K562 (cell line): ENCODE measurements around the gene FMO3. TPM values are rescaled to one million over a fixed set of nuclear protein-coding genes. Genes with fewer than 3 reads are reported as not detected.

Source experiments
- ATAC-seq: fragments of 200-7000 bp; cut with Tn5 transposase; 3 replicates; pipeline ENCODE4 v1.9.1; 2020; ENCODE audit warnings: moderate library complexity
- BruUV-seq: library from RNA; stranded (reverse); fragments of 400-500 nt; replicated peaks from 2 replicates; lab custom pipeline; 2021; lab: Mats Ljungman, UMichigan
- CTCF ChIA-PET: fragments of 300-600 bp; formaldehyde crosslinking; extraction: SDS; loops from one replicate; lab custom pipeline; 2021; ENCODE audit warnings: low intra/inter-chr PET ratio; lab: Yijun Ruan, JAX
- POLR2A ChIA-PET: fragments of 300-600, 350-650 bp; sonication (Branson Sonifier 250); formaldehyde crosslinking; extraction: SDS; loops from one replicate; lab custom pipeline; 2021; ENCODE audit warnings: antibody characterized with exemption, inconsistent platforms; lab: Yijun Ruan, JAX
- DNase-seq, 4 experiments: peaks; one replicate each; pipeline versions ENCODE4 v3.0.0 to v3.0.0-alpha.2; 2011 to 2018; ENCODE audit warnings: low spot score in 3 of 4, mixed read lengths in 3 of 4; ENCODE audit errors: extremely low read depth in 1 of 4
- FAIRE-seq: peaks from 2 replicates; lab custom pipeline; 2011; peaks lifted over from hg19 to GRCh38; lab: Jason Lieb, UNC
- H2AFZ ChIP-seq: 2 replicates; pipeline ENCODE4 v1.6.0; 2011; ENCODE audit warnings: low read depth, low read length, control low read depth, inconsistent platforms
- H3K27ac ChIP-seq: fragments of 200-600 bp; 3 replicates; pipeline ENCODE4 v1.8.0; 2011; ENCODE audit warnings: low read depth, mild to moderate bottlenecking, control low read depth, inconsistent platforms, low read length, moderate library complexity, mixed read lengths; ENCODE audit errors: extremely low read depth
- H3K27me3 ChIP-seq, 2 experiments: fragments of 300-600 bp in 1 of 2; 2 replicates in 1 of 2; 3 replicates in 1 of 2; pipeline versions ENCODE4 v1.6.0 to v1.8.0; 2011; ENCODE audit warnings: inconsistent platforms in 2 of 2, low read length in 2 of 2, mild to moderate bottlenecking in 1 of 2, mixed read lengths in 1 of 2, moderate library complexity in 1 of 2; ENCODE audit not compliant: control insufficient read depth in 2 of 2, insufficient read depth in 2 of 2
- H3K36me3 ChIP-seq: fragments of 300-600 bp; 3 replicates; pipeline ENCODE4 v1.8.0; 2011; ENCODE audit warnings: mild to moderate bottlenecking, low read length, inconsistent platforms; ENCODE audit not compliant: control insufficient read depth, insufficient read depth
- H3K4me1 ChIP-seq, 2 experiments: fragments of 200-600 bp in 1 of 2; replicated peaks in 1 of 2; 2 replicates in 1 of 2; 3 replicates in 1 of 2; pipeline versions ENCODE4 v1.5.1 to v1.8.0; 2011; ENCODE audit warnings: inconsistent platforms in 2 of 2, low read length in 2 of 2, mild to moderate bottlenecking in 1 of 2, mixed read lengths in 1 of 2, moderate library complexity in 1 of 2; ENCODE audit not compliant: control insufficient read depth in 2 of 2, insufficient read depth in 2 of 2
- H3K4me2 ChIP-seq: 2 replicates; pipeline ENCODE4 v1.6.1; 2011; ENCODE audit warnings: low read length, control low read depth, inconsistent platforms, mixed read lengths; ENCODE audit not compliant: insufficient read depth
- H3K4me3 ChIP-seq: fragments of 200-600 bp; sonication (generic), shearing (Covaris generic); 2 replicates; pipeline ENCODE4 v1.5.1; 2016; ENCODE audit warnings: control low read depth, inconsistent platforms
- H3K79me2 ChIP-seq: fragments of 200-600 bp; 3 replicates; pipeline ENCODE4 v1.8.0; 2011; ENCODE audit warnings: low read length, inconsistent platforms; ENCODE audit not compliant: control insufficient read depth, insufficient read depth
- H3K9ac ChIP-seq, 2 experiments: 2 replicates each; pipeline versions ENCODE4 v1.6.0 to v1.6.1; 2011; ENCODE audit warnings: low read depth in 2 of 2, low read length in 2 of 2, control low read depth in 1 of 2, inconsistent platforms in 1 of 2, mild to moderate bottlenecking in 1 of 2, mixed read lengths in 1 of 2; ENCODE audit not compliant: insufficient read depth in 1 of 2
- H3K9me1 ChIP-seq: one replicate; pipeline ENCODE4 v1.6.0; 2011; ENCODE audit warnings: inconsistent platforms, mild to moderate bottlenecking, low read length, moderate library complexity; ENCODE audit not compliant: control insufficient read depth, insufficient read depth
- H3K9me3 ChIP-seq: replicated peaks from 2 replicates; pipeline ENCODE4 v1.5.1; 2011; ENCODE audit warnings: low read depth, low read length, inconsistent platforms; ENCODE audit not compliant: control insufficient read depth, insufficient read depth
- H4K20me1 ChIP-seq: replicated peaks from 2 replicates; pipeline ENCODE4 v1.6.1; 2011; ENCODE audit warnings: low read length, inconsistent platforms, mixed read lengths; ENCODE audit not compliant: control insufficient read depth, insufficient read depth
- C11orf30 ChIP-seq: fragments of 450-650 bp; IDR thresholded peaks from 2 replicates; pipeline ENCODE4 v1.6.1; 2016; ENCODE audit warnings: low read depth, mild to moderate bottlenecking
- CBX5 ChIP-seq: IDR thresholded peaks from 2 replicates; pipeline ENCODE4 v1.6.1; 2014; ENCODE audit warnings: low read depth, borderline replicate concordance
- HMG20B ChIP-seq: fragments of 250-450 bp; sonication (Bioruptor Pico); IDR thresholded peaks from 2 replicates; pipeline ENCODE4 v1.5.0; 2021; ENCODE audit warnings: mild to moderate bottlenecking
- PPARD ChIP-seq: fragments of 250-450 bp; sonication (Bioruptor Pico); IDR thresholded peaks from 2 replicates; pipeline ENCODE4 v1.8.0; 2022; ENCODE audit warnings: inconsistent platforms, mild to moderate bottlenecking, moderate library complexity
- TAF7 ChIP-seq: fragments of 450-650 bp; IDR thresholded peaks from 2 replicates; pipeline ENCODE4 v1.6.1; 2016; ENCODE audit warnings: missing genetic modification characterization, missing compliant biosample characterization
- TRIM28 ChIP-seq: fragments of 450-650 bp; IDR thresholded peaks from 2 replicates; pipeline ENCODE4 v1.6.1; 2017
- XRCC5 ChIP-seq: fragments of 200-400 bp; formaldehyde crosslinking; IDR thresholded peaks from 2 replicates; pipeline ENCODE4 v1.6.1; 2017; ENCODE audit warnings: low read depth, mild to moderate bottlenecking, low read length
- ZBTB17 ChIP-seq: fragments of 450-650 bp; formaldehyde crosslinking; IDR thresholded peaks from 2 replicates; pipeline ENCODE4 v1.4.0; 2020; ENCODE audit warnings: mild to moderate bottlenecking
- ZNF12 ChIP-seq: sonication (generic); formaldehyde crosslinking; IDR thresholded peaks from 2 replicates; pipeline ENCODE4 v1.4.0; 2020; ENCODE audit warnings: mild to moderate bottlenecking, missing genetic modification reagents
- ZNF212 ChIP-seq: fragments of 450-650 bp; formaldehyde crosslinking; IDR thresholded peaks from 2 replicates; pipeline ENCODE4 v1.4.0; 2020; ENCODE audit warnings: mild to moderate bottlenecking
- ZNF436 ChIP-seq: fragments of 250-450, 450-650 bp; sonication (Bioruptor Pico); formaldehyde crosslinking; IDR thresholded peaks from 2 replicates; pipeline ENCODE4 v1.7.0; 2020; ENCODE audit warnings: mild to moderate bottlenecking
- ZNF766 ChIP-seq: fragments of 200-800 bp; sonication (Bioruptor generic); conservative IDR thresholded peaks from 2 replicates; pipeline ENCODE4 v1.6.1; 2016; ENCODE audit warnings: missing genetic modification characterization, missing compliant biosample characterization
- WGBS: fragments of 100-300 bp; shearing (Covaris generic); methylation state at CpG from one replicate; pipeline ENCODE4 v1.1.6; 2016; ENCODE audit warnings: low coverage, mixed read lengths; ENCODE audit not compliant: insufficient coverage; ENCODE audit errors: missing lambda C conversion rate; 5-methylcytosine and 5-hydroxymethylcytosine counted together
- in situ Hi-C: fragments of 300-500 bp; cut with MboI; formaldehyde crosslinking; loops from 4 replicates; pipeline ENCODE4 v1.15.0; 2018; ENCODE audit warnings: inconsistent platforms, mixed read lengths
- intact Hi-C: fragments of 100-400 bp; cut with micrococcal nuclease; formaldehyde crosslinking; loops from 2 replicates; pipeline ENCODE4 v1.14.2; 2022
- polyA plus RNA-seq, 8 experiments: library from polyadenylated mRNA; depleted of rRNA in 4 of 8; stranded (reverse) in 5 of 8; unstranded in 3 of 8; fragments of >200 nt; fragmentation: Nextera tagmentation in 2 of 8; fragmentation: Illumina TruSeq in 1 of 8; extraction: Ambion mirVana in 2 of 8; extraction: Trizol in 1 of 8; gene quantifications; 2 replicates each; pipeline versions ENCODE4 v1.2.1 to v1.2.3, GENCODE V29; 2011 to 2014; ENCODE audit warnings: inconsistent platforms in 1 of 8, missing spikeins in 1 of 8
- total RNA-seq, 7 experiments: library from RNA; depleted of rRNA in 6 of 7; stranded (reverse); fragments of >200 nt in 6 of 7; fragmentation: Illumina TruSeq in 2 of 7; extraction: Trizol in 2 of 7; gene quantifications; 2 replicates each; pipeline versions ENCODE4 v1.2.1 to v1.2.3, GENCODE V29; 2011 to 2021; ENCODE audit warnings: low replicate concordance in 1 of 7
- TF ChIP-seq, protein P1 (sequence below): fragments of 250-450 bp; sonication (Bioruptor Pico); IDR thresholded peaks from 2 replicates; pipeline ENCODE4 v1.5.0; 2021; ENCODE audit warnings: mild to moderate bottlenecking, moderate library complexity
- TF ChIP-seq, protein P2 (sequence below): IDR thresholded peaks from 3 replicates; pipeline ENCODE4 v1.6.1; 2011; ENCODE audit warnings: borderline replicate concordance, mild to moderate bottlenecking; ENCODE audit not compliant: insufficient read length, insufficient read depth
- TF ChIP-seq, protein P3 (sequence below): fragments of 450-650 bp; formaldehyde crosslinking; IDR thresholded peaks from 2 replicates; pipeline ENCODE4 v1.4.0; 2020; ENCODE audit warnings: mild to moderate bottlenecking, moderate library complexity
- TF ChIP-seq, protein P4 (sequence below): sonication (generic); formaldehyde crosslinking; IDR thresholded peaks from 2 replicates; pipeline ENCODE4 v1.8.0; 2022; ENCODE audit warnings: mild to moderate bottlenecking, missing genetic modification reagents

FMO3 gene
- total and polyA plus RNA-seq, 9 of the 15 experiments (the other 6 are each of a cell fraction or from before 2014, with no cell fraction given): not detected

DNA sequence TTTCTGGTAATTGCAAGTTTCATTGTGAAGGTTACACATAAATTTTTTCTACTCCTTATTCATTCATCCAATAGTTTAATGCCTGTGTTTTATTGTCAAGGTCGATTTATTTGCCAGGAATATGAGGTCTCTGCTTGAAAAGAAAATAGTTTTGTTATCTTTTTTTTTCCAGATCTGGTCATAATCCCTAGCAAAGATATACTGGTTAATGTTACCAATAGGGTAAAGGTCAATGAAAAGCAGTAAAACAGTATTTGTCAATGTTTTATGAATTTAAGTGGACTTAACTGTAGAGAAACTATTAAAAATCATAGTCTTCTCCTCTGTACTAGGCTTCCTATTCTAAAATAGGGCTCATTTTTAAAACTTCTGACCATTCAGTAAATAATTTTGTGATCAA lies 8.1 kb upstream of the FMO3 start:
- Histone ChIP-seq H3K9ac (no peak overlapping the region), H3K36me3 (no peaks in the 10 kb centered on the region), H3K27me3 (no peaks in the 10 kb centered on the region)
- TF ChIP-seq, protein P1, sequence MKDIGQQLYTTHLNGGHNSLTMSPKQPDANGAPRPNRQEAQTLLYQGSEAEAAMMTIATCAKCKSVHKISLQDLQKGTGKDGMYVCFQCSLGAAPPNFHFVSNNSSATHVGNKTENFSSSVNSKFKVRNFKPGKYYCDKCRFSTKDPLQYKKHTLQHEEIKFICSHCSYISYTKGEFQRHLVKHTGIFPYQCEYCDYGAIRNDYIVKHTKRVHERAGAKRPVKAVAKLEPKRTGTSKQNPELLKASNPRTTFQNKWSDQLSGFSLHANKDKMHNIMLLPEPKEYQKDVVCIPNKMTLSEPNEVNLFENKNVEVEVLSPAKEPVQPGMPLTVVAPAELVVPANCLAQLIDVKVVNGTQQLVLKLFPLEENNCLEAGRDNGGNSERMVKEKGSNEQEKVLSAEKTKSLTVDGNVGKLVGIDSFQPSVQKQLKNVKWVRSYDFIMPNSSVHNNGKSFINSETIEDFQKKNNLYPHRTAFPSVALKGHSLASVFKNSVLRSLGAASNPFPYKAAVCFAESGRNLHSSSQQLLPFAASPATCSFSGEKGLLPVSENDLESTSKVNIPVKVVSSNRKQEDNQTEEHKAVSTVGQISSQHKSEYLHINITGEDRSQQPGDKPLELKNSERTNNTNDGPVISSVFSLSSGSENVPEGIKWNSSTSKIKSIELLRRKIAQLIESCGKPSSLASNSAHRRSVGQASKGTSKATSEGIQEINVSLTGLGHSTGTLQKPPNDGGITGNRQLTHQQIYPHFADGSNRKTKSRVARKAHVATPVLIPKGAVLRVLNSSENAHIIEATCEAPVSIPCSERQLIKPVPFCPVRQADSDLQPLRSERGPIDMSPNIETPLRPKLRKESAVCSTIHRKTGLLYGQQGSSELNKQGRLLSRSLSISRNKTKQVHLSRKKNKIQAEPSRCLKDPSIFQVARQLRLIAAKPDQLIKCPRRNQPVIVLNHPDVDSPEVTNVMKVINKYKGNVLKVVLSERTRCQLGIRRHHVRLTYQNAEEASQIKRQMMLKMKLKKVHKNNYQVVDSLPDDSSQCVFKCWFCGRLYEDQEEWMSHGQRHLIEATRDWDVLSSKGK: no peak
- TF ChIP-seq, protein P2, sequence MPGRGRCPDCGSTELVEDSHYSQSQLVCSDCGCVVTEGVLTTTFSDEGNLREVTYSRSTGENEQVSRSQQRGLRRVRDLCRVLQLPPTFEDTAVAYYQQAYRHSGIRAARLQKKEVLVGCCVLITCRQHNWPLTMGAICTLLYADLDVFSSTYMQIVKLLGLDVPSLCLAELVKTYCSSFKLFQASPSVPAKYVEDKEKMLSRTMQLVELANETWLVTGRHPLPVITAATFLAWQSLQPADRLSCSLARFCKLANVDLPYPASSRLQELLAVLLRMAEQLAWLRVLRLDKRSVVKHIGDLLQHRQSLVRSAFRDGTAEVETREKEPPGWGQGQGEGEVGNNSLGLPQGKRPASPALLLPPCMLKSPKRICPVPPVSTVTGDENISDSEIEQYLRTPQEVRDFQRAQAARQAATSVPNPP: no peak
- TF ChIP-seq, protein P3, sequence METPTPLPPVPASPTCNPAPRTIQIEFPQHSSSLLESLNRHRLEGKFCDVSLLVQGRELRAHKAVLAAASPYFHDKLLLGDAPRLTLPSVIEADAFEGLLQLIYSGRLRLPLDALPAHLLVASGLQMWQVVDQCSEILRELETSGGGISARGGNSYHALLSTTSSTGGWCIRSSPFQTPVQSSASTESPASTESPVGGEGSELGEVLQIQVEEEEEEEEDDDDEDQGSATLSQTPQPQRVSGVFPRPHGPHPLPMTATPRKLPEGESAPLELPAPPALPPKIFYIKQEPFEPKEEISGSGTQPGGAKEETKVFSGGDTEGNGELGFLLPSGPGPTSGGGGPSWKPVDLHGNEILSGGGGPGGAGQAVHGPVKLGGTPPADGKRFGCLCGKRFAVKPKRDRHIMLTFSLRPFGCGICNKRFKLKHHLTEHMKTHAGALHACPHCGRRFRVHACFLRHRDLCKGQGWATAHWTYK (CRISPR knock-in tag): no peak
- no peak for TF ChIP-seq ZNF212 (CRISPR knock-in tag)
- TF ChIP-seq ZBTB17 (CRISPR knock-in tag): no peak
- TF ChIP-seq TRIM28: no peak
- no peak for TF ChIP-seq ZNF766 (CRISPR knock-in tag)
- TF ChIP-seq XRCC5: no peak
- no peak for TF ChIP-seq PPARD (CRISPR knock-in tag)
- no peak for TF ChIP-seq ZNF436 (CRISPR knock-in tag)
- TF ChIP-seq CBX5: no peak
- TF ChIP-seq C11orf30: no peak
- TF ChIP-seq, protein P4, sequence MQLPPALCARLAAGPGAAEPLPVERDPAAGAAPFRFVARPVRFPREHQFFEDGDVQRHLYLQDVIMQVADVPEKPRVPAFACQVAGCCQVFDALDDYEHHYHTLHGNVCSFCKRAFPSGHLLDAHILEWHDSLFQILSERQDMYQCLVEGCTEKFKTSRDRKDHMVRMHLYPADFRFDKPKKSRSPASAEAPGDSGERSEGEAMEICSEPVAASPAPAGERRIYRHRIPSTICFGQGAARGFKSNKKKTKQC (CRISPR knock-in tag): no peak
- TF ChIP-seq ZNF12 (CRISPR knock-in tag): no peak
- no peak for TF ChIP-seq HMG20B (CRISPR knock-in tag)
- no peak for TF ChIP-seq TAF7 (tag)
- TF ChIP-seq, all 486 proteins: peak for 0
- Histone ChIP-seq H4K20me1 (no peaks in the 10 kb centered on the region), H3K27ac (no peak overlapping the region), H3K9me1 (no peaks in the 10 kb centered on the region), H3K9me3 (no peaks in the 10 kb centered on the region), H2AFZ (no peak overlapping the region), H3K4me3 (no peak overlapping the region), H3K4me2 (no peak overlapping the region), H3K4me1 (no peaks in the 10 kb centered on the region), H3K79me2 (no peaks in the 10 kb centered on the region)
- in situ Hi-C loops (no loop called here), intact Hi-C loops (no loop called here)
- 5% methylated on average over 1 of the region's 1 CpG for WGBS
- ATAC-seq (no peak), DNase-seq (no peak), FAIRE-seq (no peak)
- CTCF ChIA-PET: no interaction called here
- POLR2A ChIA-PET: no interaction called here
- BruUV-seq: no TSS peak
